Measurements from ENCODE around the gene ICAM3.

Gene ICAM3

DNA sequence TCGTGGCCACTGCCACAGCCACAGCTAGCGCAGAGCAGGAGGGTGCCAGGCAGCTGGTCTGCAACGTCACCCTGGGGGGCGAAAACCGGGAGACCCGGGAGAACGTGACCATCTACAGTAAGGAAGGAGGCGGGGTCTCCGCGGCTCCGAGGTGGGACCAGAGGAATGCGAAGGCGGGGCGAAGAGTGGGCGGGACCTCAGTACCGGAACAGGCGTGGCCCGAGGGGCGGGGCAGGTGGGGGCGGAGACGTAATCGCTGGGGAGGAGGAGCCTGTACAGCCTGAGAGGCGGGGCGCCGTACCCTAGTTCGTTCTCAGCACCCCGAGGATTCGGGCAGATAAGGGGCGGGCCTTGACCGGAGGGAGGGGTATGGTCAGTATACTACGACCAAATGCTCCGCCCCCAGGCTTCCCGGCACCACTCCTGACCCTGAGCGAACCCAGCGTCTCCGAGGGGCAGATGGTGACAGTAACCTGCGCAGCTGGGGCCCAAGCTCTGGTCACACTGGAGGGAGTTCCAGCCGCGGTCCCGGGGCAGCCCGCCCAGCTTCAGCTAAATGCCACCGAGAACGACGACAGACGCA is 47.1 kb downstream of the ICAM3 start:
- peak in 2 of 3 donors; percentile 59 to 61 for DNase-seq
- no peaks in the 10 kb centered on the region for H3K36me3 ChIP-seq (ENCODE audit: control insufficient read depth, insufficient read depth, low read length)
- H3K27ac ChIP-seq (ENCODE audit: insufficient read depth, low read length, poor library complexity, severe bottlenecking) = no peak overlapping the region
- peaks cover 74% of the 10 kb centered on the region for H3K4me1 ChIP-seq (ENCODE audit: control insufficient read depth, insufficient read depth, low read length, poor library complexity, severe bottlenecking)
- H3K4me3 ChIP-seq (ENCODE audit: insufficient read depth, low read depth, low read length, poor library complexity, severe bottlenecking) = peak overlapping the region; percentile 54
- H3K27me3 ChIP-seq (replicated peaks; ENCODE audit: control insufficient read depth, insufficient read depth, low read length, poor library complexity, severe bottlenecking) = peaks cover 78% of the 10 kb centered on the region
- no peaks in the 10 kb centered on the region for H3K9me3 ChIP-seq (ENCODE audit: control insufficient read depth, low read length)

DNA sequence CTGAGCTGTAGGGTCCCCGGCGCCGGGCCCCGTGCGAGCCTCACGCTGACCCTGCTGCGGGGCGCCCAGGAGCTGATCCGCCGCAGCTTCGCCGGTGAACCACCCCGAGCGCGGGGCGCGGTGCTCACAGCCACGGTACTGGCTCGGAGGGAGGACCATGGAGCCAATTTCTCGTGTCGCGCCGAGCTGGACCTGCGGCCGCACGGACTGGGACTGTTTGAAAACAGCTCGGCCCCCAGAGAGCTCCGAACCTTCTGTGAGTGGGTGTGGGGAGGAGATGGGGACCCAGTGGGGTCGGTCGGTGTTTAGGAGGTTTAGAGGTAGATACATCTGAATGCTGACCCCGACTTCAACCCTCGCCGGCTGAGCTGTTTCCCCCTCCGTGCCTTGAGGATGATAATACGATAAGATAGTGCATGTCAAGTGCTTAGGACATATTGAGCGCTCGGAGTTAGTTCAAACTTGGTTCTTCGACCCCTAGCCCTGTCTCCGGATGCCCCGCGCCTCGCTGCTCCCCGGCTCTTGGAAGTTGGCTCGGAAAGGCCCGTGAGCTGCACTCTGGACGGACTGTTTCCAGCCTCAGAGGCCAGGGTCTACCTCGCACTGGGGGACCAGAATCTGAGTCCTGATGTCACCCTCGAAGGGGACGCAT is 47.7 kb downstream of the ICAM3 start:
- Histone ChIP-seq H3K4me3 (ENCODE audit: insufficient read depth, low read depth, low read length, poor library complexity, severe bottlenecking) (peak overlapping the region; percentile 54), H3K4me1 (ENCODE audit: control insufficient read depth, insufficient read depth, low read length, poor library complexity, severe bottlenecking) (peaks cover 80% of the 10 kb centered on the region), H3K27ac (ENCODE audit: insufficient read depth, low read length, poor library complexity, severe bottlenecking) (no peak overlapping the region), H3K27me3 (replicated peaks; ENCODE audit: control insufficient read depth, insufficient read depth, low read length, poor library complexity, severe bottlenecking) (peaks cover 78% of the 10 kb centered on the region), H3K9me3 (ENCODE audit: control insufficient read depth, low read length) (no peaks in the 10 kb centered on the region), H3K36me3 (ENCODE audit: control insufficient read depth, insufficient read depth, low read length) (no peaks in the 10 kb centered on the region)
- no peak for DNase-seq

GRCh38 chr19:10290876-10291553 is 48.4 kb downstream of the ICAM3 start:
- DNase-seq = peak in 2 of 3 donors; percentile 33 to 43
- Histone ChIP-seq H3K27me3 (replicated peaks; ENCODE audit: control insufficient read depth, insufficient read depth, low read length, poor library complexity, severe bottlenecking) (peaks cover 78% of the 10 kb centered on the region), H3K4me1 (ENCODE audit: control insufficient read depth, insufficient read depth, low read length, poor library complexity, severe bottlenecking) (peaks cover 80% of the 10 kb centered on the region), H3K4me3 (ENCODE audit: insufficient read depth, low read depth, low read length, poor library complexity, severe bottlenecking) (peak overlapping the region; percentile 54), H3K27ac (ENCODE audit: insufficient read depth, low read length, poor library complexity, severe bottlenecking) (no peak overlapping the region), H3K9me3 (ENCODE audit: control insufficient read depth, low read length) (no peaks in the 10 kb centered on the region), H3K36me3 (ENCODE audit: control insufficient read depth, insufficient read depth, low read length) (no peaks in the 10 kb centered on the region)

GRCh38 chr19:10290357-10290875 is 49.0 kb downstream of the ICAM3 start:
- no peak overlapping the region for H3K27ac ChIP-seq (ENCODE audit: insufficient read depth, low read length, poor library complexity, severe bottlenecking)
- H3K9me3 ChIP-seq (ENCODE audit: control insufficient read depth, low read length) = no peaks in the 10 kb centered on the region
- peaks cover 75% of the 10 kb centered on the region for H3K27me3 ChIP-seq (replicated peaks; ENCODE audit: control insufficient read depth, insufficient read depth, low read length, poor library complexity, severe bottlenecking)
- H3K4me1 ChIP-seq (ENCODE audit: control insufficient read depth, insufficient read depth, low read length, poor library complexity, severe bottlenecking) = peaks cover 74% of the 10 kb centered on the region
- peaks cover 4% of the 10 kb centered on the region for H3K36me3 ChIP-seq (ENCODE audit: control insufficient read depth, insufficient read depth, low read length)
- no peak for DNase-seq
- H3K4me3 ChIP-seq (ENCODE audit: insufficient read depth, low read depth, low read length, poor library complexity, severe bottlenecking) = peak overlapping the region; percentile 54

DNA sequence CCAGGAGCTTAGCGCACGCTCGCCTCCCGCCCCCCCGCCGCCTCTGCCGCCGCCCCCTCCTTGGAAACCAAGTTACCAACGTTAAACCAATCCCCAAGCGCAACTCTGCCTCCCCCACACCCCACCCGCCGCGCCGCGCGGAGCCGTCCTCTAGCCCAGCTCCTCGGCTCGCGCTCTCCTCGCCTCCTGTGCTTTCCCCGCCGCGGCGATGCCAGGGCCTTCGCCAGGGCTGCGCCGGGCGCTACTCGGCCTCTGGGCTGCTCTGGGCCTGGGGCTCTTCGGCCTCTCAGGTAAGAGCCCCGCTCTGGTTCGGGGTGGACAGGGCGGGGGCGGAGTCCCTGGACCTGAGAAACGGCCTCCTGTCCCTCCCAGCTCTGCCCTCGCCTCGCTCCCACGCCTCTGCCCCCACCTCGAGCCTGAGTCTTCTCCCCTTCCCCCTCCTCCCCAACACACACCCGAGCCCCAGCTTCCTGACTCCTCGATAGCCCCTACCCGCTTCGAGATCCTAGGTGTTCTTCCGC is 49.5 kb downstream of the ICAM3 start, which contains the start of gene ICAM5:
ICAM5 (plus strand) TSS at position 117 of the 521 bp plus-strand sequence; CDS start at position 209, 92 bp downstream.
- H3K4me3 ChIP-seq (ENCODE audit: insufficient read depth, low read depth, low read length, poor library complexity, severe bottlenecking) = peak within 1 kb of the TSS; percentile 54
- peaks cover 69% of the 10 kb centered on the region for H3K4me1 ChIP-seq (ENCODE audit: control insufficient read depth, insufficient read depth, low read length, poor library complexity, severe bottlenecking)
- no peak within 1 kb of the TSS for H3K27ac ChIP-seq (ENCODE audit: insufficient read depth, low read length, poor library complexity, severe bottlenecking)
- DNase-seq = no peak
- H3K36me3 ChIP-seq (ENCODE audit: control insufficient read depth, insufficient read depth, low read length) = peaks cover 10% of the 10 kb centered on the region
- peaks cover 70% of the 10 kb centered on the region for H3K27me3 ChIP-seq (replicated peaks; ENCODE audit: control insufficient read depth, insufficient read depth, low read length, poor library complexity, severe bottlenecking)
- H3K9me3 ChIP-seq (ENCODE audit: control insufficient read depth, low read length) = no peaks in the 10 kb centered on the region

DNA sequence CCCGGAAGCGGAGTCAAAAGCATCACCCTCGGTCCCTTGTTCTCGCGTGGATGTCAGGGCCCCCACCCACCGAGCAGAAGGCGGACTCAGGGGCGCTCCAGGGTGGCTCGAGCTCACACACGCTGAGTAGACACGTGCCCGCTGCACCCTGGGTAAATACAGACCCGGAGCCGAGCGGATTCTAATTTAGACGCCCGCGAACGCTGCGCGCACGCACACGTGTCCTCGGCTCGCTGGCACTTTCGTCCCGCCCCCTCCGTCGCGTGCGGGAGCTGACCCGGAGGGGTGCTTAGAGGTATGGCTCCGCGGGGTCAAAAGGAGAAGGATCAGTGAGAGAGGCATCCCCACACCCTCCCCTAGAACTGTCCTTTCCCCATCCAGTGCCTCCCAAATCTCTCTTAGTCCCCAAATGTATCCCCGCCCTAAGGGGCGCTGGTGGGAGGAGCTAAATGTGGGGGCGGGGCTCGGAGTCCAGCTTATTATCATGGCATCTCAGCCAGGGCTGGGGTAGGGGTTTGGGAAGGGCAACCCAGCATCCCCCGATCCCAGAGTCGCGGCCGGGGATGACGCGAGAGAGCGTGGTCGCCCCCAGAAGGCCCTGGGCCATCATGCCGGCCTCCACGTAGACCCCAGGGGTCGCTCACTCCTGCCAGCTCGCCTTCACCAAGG is 50.1 kb downstream of the ICAM3 start:
- Histone ChIP-seq H3K9me3 (ENCODE audit: control insufficient read depth, low read length) (no peaks in the 10 kb centered on the region), H3K27me3 (replicated peaks; ENCODE audit: control insufficient read depth, insufficient read depth, low read length, poor library complexity, severe bottlenecking) (peaks cover 64% of the 10 kb centered on the region), H3K27ac (ENCODE audit: insufficient read depth, low read length, poor library complexity, severe bottlenecking) (no peak overlapping the region), H3K36me3 (ENCODE audit: control insufficient read depth, insufficient read depth, low read length) (peaks cover 16% of the 10 kb centered on the region), H3K4me1 (ENCODE audit: control insufficient read depth, insufficient read depth, low read length, poor library complexity, severe bottlenecking) (peaks cover 69% of the 10 kb centered on the region), H3K4me3 (ENCODE audit: insufficient read depth, low read depth, low read length, poor library complexity, severe bottlenecking) (peak overlapping the region; percentile 54)
- DNase-seq = peak in 2 of 3 donors; percentile 37 to 47

DNA sequence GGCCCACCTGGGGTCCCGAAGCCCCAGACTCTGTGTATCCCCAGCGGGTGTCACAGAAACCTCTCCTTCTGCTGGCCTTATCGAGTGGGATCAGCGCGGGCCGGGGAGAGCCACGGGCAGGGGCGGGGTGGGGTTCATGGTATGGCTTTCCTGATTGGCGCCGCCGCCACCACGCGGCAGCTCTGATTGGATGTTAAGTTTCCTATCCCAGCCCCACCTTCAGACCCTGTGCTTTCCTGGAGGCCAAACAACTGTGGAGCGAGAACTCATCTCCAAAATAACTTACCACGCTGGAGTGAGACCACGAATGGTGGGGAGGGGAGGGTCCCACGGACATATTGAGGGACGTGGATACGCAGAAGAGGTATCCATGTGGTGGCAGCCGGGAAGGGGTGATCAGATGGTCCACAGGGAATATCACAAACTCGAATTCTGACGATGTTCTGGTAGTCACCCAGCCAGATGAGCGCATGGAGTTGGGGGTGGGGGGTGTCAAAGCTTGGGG is 50.7 kb downstream of the ICAM3 start:
- Histone ChIP-seq H3K36me3 (ENCODE audit: control insufficient read depth, insufficient read depth, low read length) (peaks cover 21% of the 10 kb centered on the region), H3K4me3 (ENCODE audit: insufficient read depth, low read depth, low read length, poor library complexity, severe bottlenecking) (peak overlapping the region; percentile 27), H3K27ac (ENCODE audit: insufficient read depth, low read length, poor library complexity, severe bottlenecking) (no peak overlapping the region), H3K4me1 (ENCODE audit: control insufficient read depth, insufficient read depth, low read length, poor library complexity, severe bottlenecking) (peaks cover 69% of the 10 kb centered on the region), H3K27me3 (replicated peaks; ENCODE audit: control insufficient read depth, insufficient read depth, low read length, poor library complexity, severe bottlenecking) (peaks cover 58% of the 10 kb centered on the region), H3K9me3 (ENCODE audit: control insufficient read depth, low read length) (no peaks in the 10 kb centered on the region)
- DNase-seq = no peak

DNA sequence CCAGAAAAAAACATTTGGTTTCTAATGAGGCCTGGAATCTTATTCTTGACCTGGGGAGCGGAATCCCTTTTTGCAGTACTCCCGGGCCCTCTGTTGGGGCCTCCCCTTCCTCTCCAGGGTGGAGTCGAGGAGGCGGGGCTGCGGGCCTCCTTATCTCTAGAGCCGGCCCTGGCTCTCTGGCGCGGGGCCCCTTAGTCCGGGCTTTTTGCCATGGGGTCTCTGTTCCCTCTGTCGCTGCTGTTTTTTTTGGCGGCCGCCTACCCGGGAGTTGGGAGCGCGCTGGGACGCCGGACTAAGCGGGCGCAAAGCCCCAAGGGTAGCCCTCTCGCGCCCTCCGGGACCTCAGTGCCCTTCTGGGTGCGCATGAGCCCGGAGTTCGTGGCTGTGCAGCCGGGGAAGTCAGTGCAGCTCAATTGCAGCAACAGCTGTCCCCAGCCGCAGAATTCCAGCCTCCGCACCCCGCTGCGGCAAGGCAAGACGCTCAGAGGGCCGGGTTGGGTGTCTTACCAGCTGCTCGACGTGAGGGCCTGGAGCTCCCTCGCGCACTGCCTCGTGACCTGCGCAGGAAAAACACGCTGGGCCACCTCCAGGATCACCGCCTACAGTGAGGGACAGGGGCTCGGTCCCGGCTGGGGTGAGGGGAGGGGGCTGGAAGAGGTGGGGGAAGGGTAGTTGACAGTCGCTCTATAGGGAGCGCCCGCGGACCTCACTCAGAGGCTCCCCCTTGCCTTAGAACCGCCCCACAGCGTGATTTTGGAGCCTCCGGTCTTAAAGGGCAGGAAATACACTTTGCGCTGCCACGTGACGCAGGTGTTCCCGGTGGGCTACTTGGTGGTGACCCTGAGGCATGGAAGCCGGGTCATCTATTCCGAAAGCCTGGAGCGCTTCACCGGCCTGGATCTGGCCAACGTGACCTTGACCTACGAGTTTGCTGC is 52.4 kb downstream of the ICAM3 start, which contains the start of gene ICAM4:
ICAM4 (plus strand) TSS at position 153 of the 935 bp plus-strand sequence; CDS start at position 211, 58 bp downstream.
- no peak within 1 kb of the TSS for H3K27ac ChIP-seq (ENCODE audit: insufficient read depth, low read length, poor library complexity, severe bottlenecking)
- peaks cover 42% of the 10 kb centered on the region for H3K27me3 ChIP-seq (replicated peaks; ENCODE audit: control insufficient read depth, insufficient read depth, low read length, poor library complexity, severe bottlenecking)
- peaks cover 57% of the 10 kb centered on the region for H3K4me1 ChIP-seq (ENCODE audit: control insufficient read depth, insufficient read depth, low read length, poor library complexity, severe bottlenecking)
- H3K4me3 ChIP-seq (ENCODE audit: insufficient read depth, low read depth, low read length, poor library complexity, severe bottlenecking) = peak within 1 kb of the TSS; percentile 42
- no peaks in the 10 kb centered on the region for H3K9me3 ChIP-seq (ENCODE audit: control insufficient read depth, low read length)
- DNase-seq = no peak
- H3K36me3 ChIP-seq (ENCODE audit: control insufficient read depth, insufficient read depth, low read length) = peaks cover 29% of the 10 kb centered on the region

All from effector memory CD4-positive, alpha-beta T cell (primary cell).